Measurements from ENCODE around the gene SIK2. TPM values are rescaled to one million over a fixed set of nuclear protein-coding genes. Genes with fewer than 3 reads are reported as not detected.

Gene SIK2
- total and polyA plus RNA-seq, 2 donors (not counting 3 experiments of a cell fraction or from before 2014, with no cell fraction given), result 14.6 to 17.1 TPM

DNA sequence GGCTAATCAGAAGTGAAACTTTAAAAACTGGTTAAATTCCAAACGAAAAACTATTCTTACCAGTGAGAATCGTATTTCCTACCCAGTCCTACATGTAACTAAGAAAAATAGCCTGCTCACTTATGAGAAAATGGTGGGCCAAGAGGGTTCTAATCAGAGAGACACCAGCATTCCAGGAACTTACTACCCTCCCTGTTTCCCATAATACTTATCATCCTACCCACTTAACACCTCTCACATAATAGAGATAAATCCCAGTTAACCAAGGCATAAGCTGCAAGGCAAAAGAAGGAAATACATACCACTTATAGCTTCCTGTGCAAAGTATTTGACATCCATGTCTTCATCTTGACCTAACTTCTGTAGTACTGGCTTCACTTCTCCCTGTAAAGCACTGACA lies 139.5 kb downstream of the SIK2 start:
- H3K79me2 ChIP-seq (ENCODE audit: control insufficient read depth, insufficient read depth, low read length), result peaks cover 2% of the 10 kb centered on the region
- DNase-seq (ENCODE audit: low read depth, low spot score) (no peak), FAIRE-seq (no peak)
- H4K20me1 ChIP-seq (replicated peaks; ENCODE audit: control insufficient read depth, extremely low read depth, insufficient read depth, low read length), result no peaks in the 10 kb centered on the region
- intact Hi-C loops (cut with micrococcal nuclease), result no loop called here
- H3K4me3 ChIP-seq (replicated peaks in 1 of 3; ENCODE audit: insufficient read depth in 1 of 3, low read depth in 1 of 3, low read length in 3 of 3), result no peak overlapping the region
- no peak overlapping the region for H3K27ac ChIP-seq (ENCODE audit: insufficient read depth, low read depth, low read length)
- no peak for TF ChIP-seq MYC (IDR thresholded peaks at IDR 0.05; ENCODE audit: low read depth, low read length)
- TF ChIP-seq, protein P1, sequence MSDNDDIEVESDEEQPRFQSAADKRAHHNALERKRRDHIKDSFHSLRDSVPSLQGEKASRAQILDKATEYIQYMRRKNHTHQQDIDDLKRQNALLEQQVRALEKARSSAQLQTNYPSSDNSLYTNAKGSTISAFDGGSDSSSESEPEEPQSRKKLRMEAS (IDR thresholded peaks at IDR 0.05; ENCODE audit: insufficient read depth, insufficient read length), result no peak
- no peak for TF ChIP-seq FOS (IDR thresholded peaks at IDR 0.05; ENCODE audit: borderline replicate concordance, insufficient read depth, low read length)
- TF ChIP-seq GATA2 (IDR thresholded peaks at IDR 0.05; ENCODE audit: insufficient read depth, insufficient read length, low read depth, low read length), result no peak
- TF ChIP-seq EZH2 (IDR thresholded peaks at IDR 0.05; ENCODE audit: borderline replicate concordance, low read depth, low read length, severe bottlenecking), result no peak
- TF ChIP-seq, protein P2, sequence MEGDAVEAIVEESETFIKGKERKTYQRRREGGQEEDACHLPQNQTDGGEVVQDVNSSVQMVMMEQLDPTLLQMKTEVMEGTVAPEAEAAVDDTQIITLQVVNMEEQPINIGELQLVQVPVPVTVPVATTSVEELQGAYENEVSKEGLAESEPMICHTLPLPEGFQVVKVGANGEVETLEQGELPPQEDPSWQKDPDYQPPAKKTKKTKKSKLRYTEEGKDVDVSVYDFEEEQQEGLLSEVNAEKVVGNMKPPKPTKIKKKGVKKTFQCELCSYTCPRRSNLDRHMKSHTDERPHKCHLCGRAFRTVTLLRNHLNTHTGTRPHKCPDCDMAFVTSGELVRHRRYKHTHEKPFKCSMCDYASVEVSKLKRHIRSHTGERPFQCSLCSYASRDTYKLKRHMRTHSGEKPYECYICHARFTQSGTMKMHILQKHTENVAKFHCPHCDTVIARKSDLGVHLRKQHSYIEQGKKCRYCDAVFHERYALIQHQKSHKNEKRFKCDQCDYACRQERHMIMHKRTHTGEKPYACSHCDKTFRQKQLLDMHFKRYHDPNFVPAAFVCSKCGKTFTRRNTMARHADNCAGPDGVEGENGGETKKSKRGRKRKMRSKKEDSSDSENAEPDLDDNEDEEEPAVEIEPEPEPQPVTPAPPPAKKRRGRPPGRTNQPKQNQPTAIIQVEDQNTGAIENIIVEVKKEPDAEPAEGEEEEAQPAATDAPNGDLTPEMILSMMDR (IDR thresholded peaks at IDR 0.05; ENCODE audit: extremely low read depth in 1 of 2, insufficient read depth in 1 of 2, low read depth in 1 of 2, low read length in 2 of 2), result no peak
- TF ChIP-seq JUN (IDR thresholded peaks at IDR 0.05; ENCODE audit: borderline replicate concordance, insufficient read depth, insufficient read length, low read depth), result no peak
- TF ChIP-seq POLR2A (IDR thresholded peaks at IDR 0.05; ENCODE audit: low read depth, low read length), result no peak
- H3K9ac ChIP-seq (replicated peaks; ENCODE audit: extremely low read depth, insufficient read depth, low read length), result no peak overlapping the region
- CTCF ChIA-PET, result no interaction called here
- no TSS peak for BruUV-seq (replicated peaks)
- no peak overlapping the region for H3K4me2 ChIP-seq (ENCODE audit: insufficient read depth, low read length)
- H3K9me1 ChIP-seq (replicated peaks; ENCODE audit: control insufficient read depth, extremely low read depth, insufficient read depth, low read length), result no peaks in the 10 kb centered on the region
- no peaks in the 10 kb centered on the region for H3K9me3 ChIP-seq (replicated peaks; ENCODE audit: control insufficient read depth, insufficient read depth, low read length)
- H3K27me3 ChIP-seq (ENCODE audit: control insufficient read depth in 2 of 2, insufficient read depth in 2 of 2, low read length in 2 of 2), result no peaks in the 10 kb centered on the region
- POLR2A ChIA-PET, result no interaction called here
- dilution Hi-C loops (cut with MboI; ENCODE audit: extremely low pct_ligation_motif_present, low sequenced_read_pairs), result no loop called here
- peaks cover 26% of the 10 kb centered on the region for H3K4me1 ChIP-seq (ENCODE audit: control insufficient read depth, extremely low read depth, insufficient read depth, low read length)
- H2AFZ ChIP-seq (ENCODE audit: low read depth, low read length), result no peak overlapping the region
- H3K36me3 ChIP-seq (ENCODE audit: control insufficient read depth in 2 of 2, extremely low read depth in 1 of 2, insufficient read depth in 2 of 2, low read length in 2 of 2), result peaks cover 10 to 18% of the 10 kb centered on the region in 2 experiments
